Measurements from ENCODE around the gene FAM135A. TPM values are rescaled to one million over a fixed set of nuclear protein-coding genes. Genes with fewer than 3 reads are reported as not detected.
A peak's percentile ranks its signal among the peaks of the same experiment; 100 is the strongest.

Gene FAM135A
- total RNA-seq, 1 donor, result 21.0 TPM

GRCh38 chr6:70412252-70413113 lies 825 bp upstream of the FAM135A start:
- no peak for TF ChIP-seq CTCF (IDR thresholded peaks at IDR 0.05; ENCODE audit: insufficient read depth, low read length)
- H3K4me3 ChIP-seq (ENCODE audit: low read depth, low read length), result peak overlapping the region; percentile 89
- no peak for DNase-seq (ENCODE audit: low read depth)

- peak; percentile 10 for DNase-seq (ENCODE audit: low read depth)
- TF ChIP-seq CTCF (IDR thresholded peaks at IDR 0.05; ENCODE audit: insufficient read depth, low read length), result no peak
- peak overlapping the region; percentile 89 for H3K4me3 ChIP-seq (ENCODE audit: low read depth, low read length)
Measured at GRCh38 chr6:70413992-70414494, 735 bp downstream of the FAM135A start.

GRCh38 chr6:70414813-70415212 lies 1.5 kb downstream of the FAM135A start:
- DNase-seq (ENCODE audit: low read depth), result peak; percentile 2
- no peak for TF ChIP-seq CTCF (IDR thresholded peaks at IDR 0.05; ENCODE audit: insufficient read depth, low read length)
- H3K4me3 ChIP-seq (ENCODE audit: low read depth, low read length), result peak overlapping the region; percentile 89

GRCh38 chr6:70415247-70415646 lies 1.9 kb downstream of the FAM135A start:
- TF ChIP-seq CTCF (IDR thresholded peaks at IDR 0.05; ENCODE audit: insufficient read depth, low read length), result no peak
- no peak overlapping the region for H3K4me3 ChIP-seq (ENCODE audit: low read depth, low read length)
- no peak for DNase-seq (ENCODE audit: low read depth)

GRCh38 chr6:70415660-70416059 lies 2.4 kb downstream of the FAM135A start:
- DNase-seq (ENCODE audit: low read depth), result no peak
- no peak overlapping the region for H3K4me3 ChIP-seq (ENCODE audit: low read depth, low read length)
- TF ChIP-seq CTCF (IDR thresholded peaks at IDR 0.05; ENCODE audit: insufficient read depth, low read length), result no peak

GRCh38 chr6:70421509-70421908 lies 8.2 kb downstream of the FAM135A start:
- no peak overlapping the region for H3K4me3 ChIP-seq (ENCODE audit: low read depth, low read length)
- no peak for TF ChIP-seq CTCF (IDR thresholded peaks at IDR 0.05; ENCODE audit: insufficient read depth, low read length)
- no peak for DNase-seq (ENCODE audit: low read depth)

Measured in fibroblast of the aortic adventitia (primary cell).